PC-3 (cell line): ENCODE results near the gene KIF17. TPM values are rescaled to one million over a fixed set of nuclear protein-coding genes. Genes with fewer than 3 reads are reported as not detected.

Experiments used
- ATAC-seq: fragments of 200-7000 bp; cut with Tn5 transposase; 2 replicates; pipeline ENCODE4 v1.9.1; 2020; ENCODE audit warnings: mild to moderate bottlenecking, moderate library complexity
- Bru-seq: library from RNA; stranded (reverse); fragments of 400-500 nt; gene quantifications from one replicate; lab custom pipeline; 2021; lab: Mats Ljungman, UMichigan
- BruChase-seq, 2 experiments: library from RNA; stranded (reverse); fragments of 400-500 nt; gene quantifications; one replicate each; lab custom pipeline; 2021; lab: Mats Ljungman, UMichigan
- BruUV-seq: library from RNA; stranded (reverse); fragments of 400-500 nt; replicated peaks from 2 replicates; lab custom pipeline; 2021; lab: Mats Ljungman, UMichigan
- CTCF ChIA-PET: fragments of 300-600 bp; sonication (Branson Sonifier 250); formaldehyde crosslinking; loops from one replicate; lab custom pipeline; 2022; ENCODE audit warnings: antibody characterized with exemption; lab: Charles Lee
- POLR2A ChIA-PET: fragments of 300-600 bp; sonication (Branson Sonifier 250); formaldehyde crosslinking; loops from one replicate; lab custom pipeline; 2022; ENCODE audit warnings: antibody characterized with exemption; ENCODE audit not compliant: unreplicated experiment; lab: Charles Lee
- DNase-seq: peaks from one replicate; pipeline ENCODE4 v3.0.0-alpha.2; 2015
- H2AFZ ChIP-seq: fragments of 300-600 bp; sonication (generic); 2 replicates; pipeline ENCODE4 v1.6.0; 2016; ENCODE audit warnings: antibody characterized with exemption, low read length
- H3F3A ChIP-seq: fragments of 300-600 bp; sonication (generic); one replicate; pipeline ENCODE4 v1.6.0; 2017; ENCODE audit warnings: antibody characterized with exemption, low read length, control low read depth, mild to moderate bottlenecking; ENCODE audit not compliant: unreplicated experiment
- H3K27ac ChIP-seq: fragments of 300-600 bp; sonication (generic); 2 replicates; pipeline ENCODE4 v1.5.1; 2016; ENCODE audit warnings: mild to moderate bottlenecking, low read length
- H3K27me3 ChIP-seq: fragments of 300-600 bp; sonication (generic); 2 replicates; pipeline ENCODE4 v1.6.1; 2016; ENCODE audit warnings: low read length, mixed read lengths
- H3K36me3 ChIP-seq: fragments of 300-600 bp; sonication (generic); 2 replicates; pipeline ENCODE4 v1.6.1; 2016; ENCODE audit warnings: low read depth, mixed run types, low read length, mixed read lengths
- H3K4me1 ChIP-seq: fragments of 300-600 bp; sonication (generic); 2 replicates; pipeline ENCODE4 v1.5.1; 2016; ENCODE audit warnings: low read length; ENCODE audit not compliant: insufficient read depth
- H3K4me2 ChIP-seq: fragments of 300-600 bp; sonication (generic); 2 replicates; pipeline ENCODE4 v1.6.0; 2016; ENCODE audit warnings: low read length
- H3K4me3 ChIP-seq: fragments of 300-600 bp; sonication (generic); 2 replicates; pipeline ENCODE4 v1.5.1; 2016; ENCODE audit warnings: mild to moderate bottlenecking, low read length, mixed read lengths
- H3K79me2 ChIP-seq: fragments of 300-600 bp; sonication (generic); 2 replicates; pipeline ENCODE4 v1.6.1; 2017; ENCODE audit warnings: low read length, mixed read lengths
- H3K9ac ChIP-seq: fragments of 300-600 bp; sonication (generic); 2 replicates; pipeline ENCODE4 v1.6.0; 2016; ENCODE audit warnings: mild to moderate bottlenecking, low read length
- H3K9me2 ChIP-seq: fragments of 300-600 bp; sonication (generic); replicated peaks from 2 replicates; pipeline ENCODE4 v1.6.1; 2016; ENCODE audit warnings: mixed run types, low read length, mixed read lengths
- H3K9me3 ChIP-seq: fragments of 300-600 bp; sonication (generic); 2 replicates; pipeline ENCODE4 v1.6.1; 2016; ENCODE audit warnings: low read length, mixed read lengths
- H4K20me1 ChIP-seq: fragments of 300-600 bp; sonication (generic); 2 replicates; pipeline ENCODE4 v1.6.1; 2016; ENCODE audit warnings: low read length, mixed read lengths
- EZH2 ChIP-seq: fragments of 300-600 bp; sonication (generic); IDR thresholded peaks from one replicate; pipeline ENCODE4 v1.6.1; 2017; ENCODE audit warnings: antibody characterized with exemption, mild to moderate bottlenecking, low read length; ENCODE audit not compliant: unreplicated experiment
- EZH2phosphoT487 ChIP-seq: fragments of 300-600 bp; sonication (generic); IDR thresholded peaks from 2 replicates; pipeline ENCODE4 v1.6.1; 2018; ENCODE audit warnings: mild to moderate bottlenecking, antibody characterized with exemption, low read length, borderline replicate concordance
- intact Hi-C: fragments of 100-400 bp; cut with micrococcal nuclease; formaldehyde crosslinking; loops from 2 replicates; pipeline ENCODE4 v1.9.0; 2023
- long read RNA-seq: library from polyadenylated mRNA; unstranded; transcript quantifications from one replicate; pipeline ENCODE4 v2.0.0, GENCODE V29; 2021; ENCODE audit not compliant: unreplicated experiment
- total RNA-seq: library from RNA; depleted of rRNA; stranded (reverse); fragments of >200 nt; gene quantifications from 2 replicates; pipeline ENCODE4 v1.2.3, GENCODE V29; 2014; rRNA removed
- TF ChIP-seq, protein P1 (sequence below): fragments of 300-600 bp; sonication (generic); conservative IDR thresholded peaks from 2 replicates; pipeline ENCODE4 v1.5.1; 2017; ENCODE audit warnings: antibody characterized with exemption, low read depth, mild to moderate bottlenecking, low read length

KIF17 gene
- total RNA-seq = 0.33 and 2.8 TPM in 2 replicates
- Bru-seq, nascent RNA = percentile 31 among the genes with signal in this experiment
- BruChase-seq, experiment 1, labeled RNA remaining after a 6-hour chase = percentile 54 among the genes with signal in this experiment
- BruChase-seq, experiment 2, labeled RNA remaining after a 2-hour chase = percentile 44 among the genes with signal in this experiment
- long read RNA-seq, partial matches to known transcripts = 0 of 6 reads
- long read RNA-seq, other reads (novel, unspliced or antisense) = 3 of 6 reads

DNA sequence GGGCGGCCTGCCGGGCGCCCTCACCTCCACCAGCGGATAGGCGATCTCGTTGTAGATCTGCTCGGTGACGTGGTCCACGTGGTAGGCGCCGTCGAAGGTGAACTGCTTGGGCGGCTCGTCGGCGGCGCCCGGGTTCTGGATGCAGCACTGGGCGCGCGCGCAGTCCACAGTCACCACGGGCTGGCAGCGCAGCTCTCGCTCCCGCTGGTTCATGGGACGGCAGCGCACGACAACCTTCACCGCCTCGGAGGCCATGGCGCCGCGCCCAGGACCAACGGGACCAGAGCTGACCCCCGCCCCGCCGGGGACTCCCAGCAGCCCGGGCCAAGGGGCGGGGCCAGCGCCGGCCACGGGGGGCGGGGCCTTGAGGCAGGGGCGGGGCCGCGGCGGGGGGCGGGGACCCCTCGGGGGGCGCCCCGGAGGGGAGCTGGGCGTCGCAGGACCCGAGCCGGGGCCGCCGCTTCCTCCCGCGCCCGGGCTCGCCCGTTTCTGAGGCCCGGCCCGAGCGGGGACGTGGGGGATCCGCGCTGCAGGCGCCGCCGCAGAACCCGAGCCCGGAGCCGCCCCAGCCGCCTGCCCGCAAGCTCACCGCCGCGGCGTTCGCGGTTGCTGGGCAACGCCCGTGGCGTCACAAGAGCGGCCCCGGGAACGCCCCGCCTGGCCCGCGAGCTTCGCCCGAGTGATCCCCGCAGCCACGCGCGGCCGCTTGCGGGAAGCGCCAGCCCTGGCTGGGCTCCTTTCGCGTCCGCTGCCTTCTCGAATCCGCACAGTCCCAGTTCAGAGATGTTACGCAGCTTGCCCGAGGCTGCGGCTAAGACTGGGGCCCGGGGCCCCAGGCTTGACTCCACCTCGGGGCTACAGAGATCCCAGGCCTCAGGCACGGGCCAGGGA is at the start of gene KIF17:
Gene KIF17 (minus strand): TSS at position 556 of the 891 bp plus-strand sequence. CDS start 301 bp downstream, at position 255.
- no peaks in the 10 kb centered on the region for H3K36me3 ChIP-seq
- peak within 1 kb of the TSS; percentile 83 for H3K4me2 ChIP-seq
- H3K4me3 ChIP-seq = peak within 1 kb of the TSS; percentile 62; the same call in 1 of the 2 replicates
- intact Hi-C loops = no loop called here
- TF ChIP-seq EZH2phosphoT487 (no peak), EZH2 (no peak)
- TF ChIP-seq, protein P1, sequence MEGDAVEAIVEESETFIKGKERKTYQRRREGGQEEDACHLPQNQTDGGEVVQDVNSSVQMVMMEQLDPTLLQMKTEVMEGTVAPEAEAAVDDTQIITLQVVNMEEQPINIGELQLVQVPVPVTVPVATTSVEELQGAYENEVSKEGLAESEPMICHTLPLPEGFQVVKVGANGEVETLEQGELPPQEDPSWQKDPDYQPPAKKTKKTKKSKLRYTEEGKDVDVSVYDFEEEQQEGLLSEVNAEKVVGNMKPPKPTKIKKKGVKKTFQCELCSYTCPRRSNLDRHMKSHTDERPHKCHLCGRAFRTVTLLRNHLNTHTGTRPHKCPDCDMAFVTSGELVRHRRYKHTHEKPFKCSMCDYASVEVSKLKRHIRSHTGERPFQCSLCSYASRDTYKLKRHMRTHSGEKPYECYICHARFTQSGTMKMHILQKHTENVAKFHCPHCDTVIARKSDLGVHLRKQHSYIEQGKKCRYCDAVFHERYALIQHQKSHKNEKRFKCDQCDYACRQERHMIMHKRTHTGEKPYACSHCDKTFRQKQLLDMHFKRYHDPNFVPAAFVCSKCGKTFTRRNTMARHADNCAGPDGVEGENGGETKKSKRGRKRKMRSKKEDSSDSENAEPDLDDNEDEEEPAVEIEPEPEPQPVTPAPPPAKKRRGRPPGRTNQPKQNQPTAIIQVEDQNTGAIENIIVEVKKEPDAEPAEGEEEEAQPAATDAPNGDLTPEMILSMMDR = no peak
- ChIA-PET CTCF (interaction anchor here (0.7 kb wide), 1 partner anchor 21 kb away, joined by 4 read pairs; no protein-coding TSS in a partner anchor), POLR2A (interaction anchor here (0.7 kb wide), 1 partner anchor 10 kb away, joined by 3 read pairs; no protein-coding TSS in a partner anchor)
- H3K9me3 ChIP-seq = no peaks in the 10 kb centered on the region
- peak; percentile 89 for ATAC-seq
- no peaks in the 10 kb centered on the region for H3K79me2 ChIP-seq
- H3K27ac ChIP-seq = no peak within 1 kb of the TSS
- DNase-seq = peak; percentile 63
- H2AFZ ChIP-seq = peak within 1 kb of the TSS; percentile 84
- H3K4me1 ChIP-seq = 0 out of 2 replicates have a peak, but pooled peaks cover 3% of the 10 kb centered on the region
- H3K9ac ChIP-seq = no peak within 1 kb of the TSS
- no peaks in the 10 kb centered on the region for H3K27me3 ChIP-seq
- H3F3A ChIP-seq = no peaks in the 10 kb centered on the region
- H3K9me2 ChIP-seq = no peaks in the 10 kb centered on the region
- BruUV-seq = no TSS peak
- no peaks in the 10 kb centered on the region for H4K20me1 ChIP-seq

DNA sequence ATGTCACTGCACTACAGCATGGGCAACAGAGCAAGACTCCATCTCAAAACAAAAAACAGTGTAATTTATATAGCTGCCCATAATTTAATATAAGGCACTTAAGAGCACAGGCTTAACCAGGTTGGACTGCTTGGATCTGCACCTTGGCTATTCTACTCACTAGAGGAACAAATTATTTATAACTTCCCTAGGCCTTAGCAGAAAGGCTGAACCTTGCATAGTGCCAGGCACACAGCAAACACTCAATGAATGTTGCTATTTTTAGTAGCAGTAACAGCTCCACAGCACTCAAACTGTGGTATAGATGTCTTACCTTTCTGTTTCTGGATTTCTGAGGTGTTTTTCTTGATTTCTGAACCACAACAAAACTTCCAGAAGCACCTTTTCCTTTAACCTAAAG is 49.5 kb upstream of the KIF17 start:
- Histone ChIP-seq H3K36me3 (peaks cover 89% of the 10 kb centered on the region), H4K20me1 (no peaks in the 10 kb centered on the region), H3K4me2 (no peak overlapping the region), H3K9me3 (no peaks in the 10 kb centered on the region), H2AFZ (no peak overlapping the region), H3K27ac (no peak overlapping the region), H3K9ac (no peak overlapping the region), H3K4me3 (no peak overlapping the region), H3K27me3 (no peaks in the 10 kb centered on the region), H3K9me2 (no peaks in the 10 kb centered on the region), H3K79me2 (peaks cover 6% of the 10 kb centered on the region), H3K4me1 (no peaks in the 10 kb centered on the region), H3F3A (no peaks in the 10 kb centered on the region)
- ATAC-seq (no peak), DNase-seq (no peak)
- CTCF ChIA-PET = no interaction called here
- intact Hi-C loops = no loop called here
- POLR2A ChIA-PET = no interaction called here
- TF ChIP-seq, protein P1 = no peak
- TF ChIP-seq EZH2 (no peak), EZH2phosphoT487 (no peak)
- BruUV-seq = no TSS peak
